NCI-H1694 treated with DMSO at 0.1 percent for 48 hours (cell line): ENCODE measurements around the gene UNCX.

Experiments
- DNase-seq: peaks from one replicate; lab custom pipeline; 2025; lab: John Stamatoyannopoulos, UW

The UNCX gene

DNA sequence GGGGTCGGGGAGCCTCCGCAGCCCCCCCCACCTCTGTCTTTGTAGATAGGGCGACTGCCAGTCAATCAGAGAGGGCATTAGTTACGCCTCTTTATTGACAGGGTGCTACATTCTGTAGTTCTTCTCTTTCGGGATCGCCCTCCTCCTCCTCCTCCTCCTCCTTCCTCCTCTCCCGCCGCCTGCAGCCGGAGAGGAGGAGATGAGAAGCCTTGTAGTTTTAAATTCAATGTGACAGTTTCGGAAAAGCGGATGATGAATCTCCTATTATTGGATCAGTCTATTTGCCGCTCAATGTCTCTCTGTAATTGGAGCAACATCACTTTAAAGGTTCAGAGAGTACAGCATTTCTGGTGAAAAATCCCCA is 587 bp upstream of the UNCX start:
- no peak for DNase-seq

DNA sequence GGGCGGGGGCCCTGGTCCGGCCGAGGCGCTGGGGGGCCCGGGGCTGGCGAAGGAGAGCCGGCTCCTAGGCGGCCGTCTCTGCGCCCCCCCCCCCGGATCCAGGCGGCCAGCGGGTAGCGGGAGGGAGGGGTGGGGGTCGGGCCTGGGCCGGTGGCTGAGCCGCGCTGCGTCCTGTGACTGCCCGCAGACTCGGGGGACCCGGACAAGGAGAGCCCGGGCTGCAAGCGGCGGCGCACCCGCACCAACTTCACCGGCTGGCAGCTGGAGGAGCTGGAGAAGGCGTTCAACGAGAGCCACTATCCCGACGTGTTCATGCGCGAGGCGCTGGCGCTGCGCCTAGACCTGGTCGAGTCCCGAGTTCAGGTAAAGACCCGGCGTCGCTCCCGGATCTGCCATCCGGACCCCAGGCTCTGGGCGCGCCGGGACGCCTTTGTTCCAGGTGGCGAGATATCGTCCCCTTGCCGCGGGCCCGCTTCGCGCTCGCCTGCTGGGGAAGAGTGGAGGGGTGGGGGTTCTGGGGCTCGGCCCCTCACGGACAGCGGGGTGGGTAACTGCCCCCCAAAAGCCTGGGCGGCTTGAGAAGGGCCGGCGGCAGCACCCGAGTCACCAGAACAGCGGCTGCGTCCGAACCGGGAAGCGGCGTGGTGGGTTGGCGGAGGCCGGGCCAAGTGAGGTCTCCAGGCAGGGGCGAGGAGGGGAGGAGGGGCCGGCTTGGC is 819 bp downstream of the UNCX start:
- no peak for DNase-seq

GRCh38 chr7:1234049-1234880 is 1.6 kb downstream of the UNCX start:
- no peak for DNase-seq

- DNase-seq, result no peak
Measured at GRCh38 chr7:1234881-1235500, 2.3 kb downstream of the UNCX start.

DNA sequence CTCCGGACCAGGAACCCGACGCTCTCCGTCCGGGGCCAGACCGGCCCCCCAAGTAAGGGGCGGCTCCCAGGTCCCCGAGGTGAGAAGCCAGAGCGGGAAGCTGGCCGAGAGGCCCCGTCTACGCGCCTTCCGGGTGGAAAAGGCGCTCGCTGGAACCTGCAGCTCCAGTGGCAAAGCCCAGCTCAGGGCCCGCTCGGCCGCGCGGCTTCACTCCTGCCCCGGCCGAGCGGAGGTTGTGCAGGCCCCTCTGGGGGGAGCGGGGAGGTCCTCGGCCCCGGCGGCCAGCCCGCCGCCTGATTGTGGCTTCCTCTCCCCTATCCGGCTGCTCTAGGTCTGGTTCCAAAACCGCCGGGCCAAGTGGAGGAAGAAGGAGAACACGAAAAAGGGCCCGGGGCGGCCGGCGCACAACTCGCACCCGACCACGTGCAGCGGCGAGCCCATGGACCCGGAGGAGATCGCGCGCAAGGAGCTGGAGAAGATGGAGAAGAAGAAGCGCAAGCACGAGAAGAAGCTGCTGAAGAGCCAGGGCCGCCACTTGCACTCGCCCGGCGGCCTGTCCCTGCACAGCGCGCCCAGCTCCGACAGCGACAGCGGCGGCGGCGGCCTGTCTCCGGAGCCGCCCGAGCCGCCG is 2.9 kb downstream of the UNCX start:
- no peak for DNase-seq

GRCh38 chr7:1236132-1236661 is 3.5 kb downstream of the UNCX start:
- DNase-seq, result no peak

GRCh38 chr7:1236831-1237701 is 4.4 kb downstream of the UNCX start:
- no peak for DNase-seq

- DNase-seq, result no peak
Measured at GRCh38 chr7:1237704-1238255, 5.1 kb downstream of the UNCX start.

DNA sequence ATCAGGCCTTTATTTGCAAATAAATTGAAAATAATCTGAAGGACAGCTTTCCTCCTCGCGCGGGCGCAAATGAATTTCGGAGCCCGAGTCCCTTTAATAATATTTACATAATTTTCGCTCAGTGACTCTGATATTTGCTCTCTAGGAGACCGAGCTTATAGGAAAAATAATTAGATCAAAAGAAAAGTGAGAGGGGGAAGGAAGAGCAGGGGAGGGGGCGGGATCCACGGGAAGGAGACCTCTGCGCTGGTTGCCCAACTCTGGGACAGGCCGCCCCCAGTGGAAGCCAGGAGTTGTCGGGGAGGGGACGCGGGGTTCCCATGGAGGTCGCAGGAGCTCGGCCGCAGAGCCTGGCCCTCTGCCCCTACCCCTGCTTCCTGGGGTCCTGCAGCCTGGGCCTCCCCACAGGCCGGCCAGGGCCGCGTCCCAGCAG is 5.8 kb downstream of the UNCX start:
- no peak for DNase-seq

DNA sequence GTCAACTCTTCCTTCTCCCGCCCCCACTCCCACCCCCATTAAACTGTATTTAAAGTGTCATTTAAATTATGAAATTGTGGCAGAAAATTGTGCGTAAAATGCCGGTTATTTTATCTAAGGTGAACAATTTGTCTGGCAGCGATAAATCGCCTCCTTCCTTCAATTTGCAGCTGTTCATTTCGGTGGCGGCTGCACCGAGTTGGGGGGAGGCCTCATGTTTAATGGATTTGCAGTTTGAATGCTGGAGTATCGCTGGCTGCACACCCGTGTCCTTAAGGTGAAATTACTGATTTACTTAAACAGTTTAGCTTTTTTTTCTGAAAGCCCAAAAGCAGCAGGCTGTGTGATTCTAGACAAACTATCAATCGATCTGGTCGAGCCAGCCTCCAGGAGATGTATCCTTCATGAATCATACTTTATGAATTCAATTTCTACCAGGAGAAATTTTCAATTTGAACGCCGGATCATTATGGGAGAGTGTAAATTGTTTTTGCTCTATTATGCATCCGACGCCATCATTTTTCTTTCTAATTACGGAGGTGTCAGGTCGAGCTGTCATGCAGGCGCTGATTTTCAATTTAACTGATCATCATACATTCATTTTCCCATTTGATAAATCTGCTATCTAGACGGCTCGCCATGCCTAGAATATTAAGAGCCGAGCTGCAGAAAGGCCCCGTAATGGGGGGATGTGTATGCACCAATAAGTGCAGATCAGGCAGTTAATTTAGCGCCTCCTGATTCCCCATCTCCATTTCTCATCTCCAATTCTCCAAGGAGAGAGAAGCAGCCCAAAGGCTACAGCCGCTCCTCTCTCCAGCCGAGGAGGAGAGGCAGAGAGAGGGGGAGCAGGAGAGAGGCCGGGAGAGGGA is 6.5 kb downstream of the UNCX start:
- no peak for DNase-seq

- no peak for DNase-seq
Measured at GRCh38 chr7:1239803-1240516, 7.3 kb downstream of the UNCX start.

DNA sequence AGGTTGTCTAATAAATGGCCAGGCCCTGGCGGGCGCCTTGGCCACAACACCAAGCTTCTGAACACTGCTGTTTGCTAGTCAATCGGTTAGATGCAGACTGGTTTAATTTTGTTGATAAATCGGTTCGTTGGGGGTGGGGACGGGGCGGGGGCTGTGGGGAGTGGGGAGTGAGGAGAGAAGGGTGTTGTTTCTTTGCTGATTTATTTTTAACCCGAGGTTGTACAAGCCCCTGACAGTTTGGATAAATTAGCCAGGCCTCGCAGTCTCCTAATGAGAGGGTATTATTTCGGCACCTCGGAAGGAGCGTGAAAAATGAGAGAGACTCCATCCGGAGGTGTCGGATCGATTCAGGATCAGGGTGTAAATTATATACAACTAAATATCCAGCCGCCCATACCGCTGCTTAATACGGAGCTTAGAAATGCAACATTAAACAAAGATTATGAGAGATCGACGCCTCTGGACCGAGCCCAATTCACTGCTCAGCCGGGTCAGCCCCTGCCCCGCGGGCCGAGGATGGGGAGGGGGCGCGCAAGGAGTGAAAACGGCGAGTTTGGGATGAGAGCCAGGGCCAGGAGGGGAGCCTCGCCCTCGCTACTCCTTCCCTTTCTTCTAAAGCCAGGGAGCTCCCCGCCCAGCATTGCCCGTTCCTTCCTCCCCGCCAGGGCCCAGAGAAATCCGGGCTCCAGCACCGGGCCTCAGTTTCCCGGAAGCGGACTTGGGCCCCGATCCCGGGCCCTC is 8.0 kb downstream of the UNCX start:
- no peak for DNase-seq

DNA sequence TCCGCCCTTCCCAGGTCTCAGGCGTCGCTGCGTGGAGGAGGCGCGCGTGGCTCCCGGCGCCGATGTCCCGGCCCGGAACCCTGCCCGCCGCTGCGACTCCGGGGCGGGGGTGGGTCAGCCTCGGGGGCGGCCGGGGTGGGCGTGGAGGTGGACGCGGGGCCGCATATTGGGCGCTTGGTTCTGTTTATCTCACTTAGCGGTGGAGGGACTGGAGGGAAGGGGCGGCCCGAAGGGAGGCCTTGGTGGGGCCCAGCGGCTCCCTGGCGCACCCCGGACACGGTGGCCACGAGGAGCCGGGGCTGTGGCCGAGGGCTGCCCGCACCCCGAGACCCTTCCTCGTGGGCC is 8.6 kb downstream of the UNCX start:
- DNase-seq, result no peak

DNA sequence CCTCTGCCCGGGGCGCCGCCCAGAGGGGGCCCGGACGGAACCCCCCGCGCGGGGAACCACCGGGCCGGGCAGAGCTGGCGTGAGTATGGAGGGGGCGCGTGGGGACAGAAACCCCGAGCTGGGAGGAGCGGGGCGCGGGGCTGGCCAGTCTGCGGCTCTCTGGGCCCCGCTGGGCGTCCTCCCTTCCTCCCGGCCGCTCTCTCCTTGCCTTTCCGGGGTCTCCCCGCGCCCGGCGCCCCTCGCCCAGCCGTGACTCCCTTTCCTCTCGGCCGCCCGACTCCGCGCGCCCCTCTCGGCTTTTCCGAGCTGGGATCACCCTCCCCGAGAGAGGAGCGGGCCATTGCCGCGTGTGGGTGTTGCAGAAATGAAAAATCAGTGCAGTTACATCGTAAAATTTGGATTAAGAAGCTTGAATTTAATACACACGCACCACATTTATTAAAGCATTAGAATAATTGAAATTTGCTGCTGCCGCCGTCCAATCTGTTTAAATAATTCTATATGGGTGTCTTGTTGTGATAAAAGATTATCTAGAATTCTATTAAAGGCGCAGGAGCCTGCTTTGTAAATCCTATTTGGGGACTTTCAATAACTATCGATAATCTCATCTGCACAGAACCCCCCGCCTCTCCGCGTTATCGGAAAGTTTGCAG is 9.1 kb downstream of the UNCX start:
- no peak for DNase-seq

DNA sequence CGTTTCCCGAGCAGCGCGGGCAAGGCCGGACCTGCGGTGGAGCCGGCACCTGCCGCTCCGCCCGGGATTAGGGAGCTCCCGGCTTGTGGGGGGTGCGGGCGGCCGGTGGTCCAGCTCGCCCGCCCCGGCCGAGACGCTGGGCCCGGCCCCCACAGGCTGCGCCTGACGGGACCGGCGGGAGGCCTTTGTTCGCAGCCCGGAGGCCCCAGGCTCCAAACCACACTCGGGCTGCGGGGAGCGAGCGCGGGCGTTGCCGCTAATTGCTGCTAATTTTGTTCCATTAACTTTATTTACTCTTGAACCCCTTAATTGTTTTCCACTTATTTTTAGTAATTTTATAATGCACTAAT is 9.6 kb downstream of the UNCX start:
- DNase-seq, result no peak

GRCh38 chr7:1242606-1243289 is 10.1 kb downstream of the UNCX start:
- no peak for DNase-seq

GRCh38 chr7:1243290-1243963 is 10.8 kb downstream of the UNCX start:
- DNase-seq, result no peak
